GM12873 (cell line): Measurements from ENCODE around the gene TLE1.

Experiments
- CTCF ChIP-seq: IDR thresholded peaks from 2 replicates; pipeline ENCODE4 v1.5.1; 2012; ENCODE audit warnings: low read depth, mild to moderate bottlenecking, moderate library complexity, low read length, control low read depth; ENCODE audit not compliant: insufficient read depth; ENCODE audit errors: missing control alignments

The TLE1 gene

GRCh38 chr9:81683238-81683637, 6.1 kb downstream of the TLE1 start:
- no peak for TF ChIP-seq CTCF

- no peak for TF ChIP-seq CTCF
Measured at GRCh38 chr9:81682797-81683196, 6.5 kb downstream of the TLE1 start.

- TF ChIP-seq CTCF: no peak
Measured at GRCh38 chr9:81682177-81682576, 7.2 kb downstream of the TLE1 start.

- TF ChIP-seq CTCF: no peak
Measured at GRCh38 chr9:81680506-81680905, 8.8 kb downstream of the TLE1 start.

- no peak for TF ChIP-seq CTCF
Measured at GRCh38 chr9:81680006-81680405, 9.3 kb downstream of the TLE1 start.

- no peak for TF ChIP-seq CTCF
Measured at GRCh38 chr9:81678088-81678487, 11.3 kb downstream of the TLE1 start.

GRCh38 chr9:81676395-81676794, 13.0 kb downstream of the TLE1 start:
- TF ChIP-seq CTCF: no peak

GRCh38 chr9:81673310-81673709, 16.0 kb downstream of the TLE1 start:
- no peak for TF ChIP-seq CTCF
